HCT116 (cell line): ENCODE results near the gene AGK. TPM values are rescaled to one million over a fixed set of nuclear protein-coding genes. Genes with fewer than 3 reads are reported as not detected.

Source experiments
- ATAC-seq: fragments of 200-7000 bp; cut with Tn5 transposase; 2 replicates; pipeline ENCODE4 v1.9.1; 2020; ENCODE audit warnings: mild to moderate bottlenecking, moderate library complexity
- BruUV-seq: library from RNA; stranded (reverse); fragments of 400-500 nt; replicated peaks from 2 replicates; lab custom pipeline; 2021; lab: Mats Ljungman, UMichigan
- CTCF ChIA-PET: fragments of 300-600 bp; sonication (Branson Sonifier 250); formaldehyde crosslinking; loops from one replicate; lab custom pipeline; 2021; ENCODE audit warnings: antibody characterized with exemption; lab: Charles Lee
- POLR2A ChIA-PET: fragments of 300-600, 350-600 bp; sonication (Branson Sonifier 250); formaldehyde crosslinking; loops from one replicate; lab custom pipeline; 2021; ENCODE audit warnings: antibody characterized with exemption; lab: Charles Lee
- RAD21 ChIA-PET, 2 experiments: fragments of 300-600 bp; sonication (Branson Sonifier 250); formaldehyde crosslinking; loops; one replicate each; lab custom pipeline; 2023; ENCODE audit warnings: low total read pairs in 2 of 2; ENCODE audit not compliant: uncharacterized antibody in 2 of 2, unreplicated experiment in 2 of 2, low non-redundant PET in 1 of 2; lab: Charles Lee
- DNase-seq: peaks from one replicate; pipeline ENCODE4 v3.0.0-alpha.2; 2010; ENCODE audit warnings: low read depth, low spot score
- H2AFZ ChIP-seq: fragments of 200-600 bp; shearing (Covaris generic), sonication (generic); 2 replicates; pipeline ENCODE4 v1.6.1; 2017; ENCODE audit warnings: low read depth, mixed run types, mixed read lengths, antibody characterized with exemption, low read length; ENCODE audit not compliant: poor library complexity, severe bottlenecking
- H3K27ac ChIP-seq: 2 replicates; pipeline ENCODE4 v1.5.1; 2012; ENCODE audit warnings: low read depth, low read length
- H3K27me3 ChIP-seq: fragments of 200-600 bp; sonication (generic); 2 replicates; pipeline ENCODE4 v1.6.1; 2016; ENCODE audit warnings: mixed run types, low read length, mixed read lengths; ENCODE audit not compliant: insufficient read depth
- H3K36me3 ChIP-seq, 2 experiments: fragments of 200-500 bp in 1 of 2; fragments of 200-600 bp in 1 of 2; sonication (Bioruptor generic) in 1 of 2; sonication (generic) in 1 of 2; 2 replicates each; pipeline versions ENCODE4 v1.5.1 to v1.6.1; 2014 to 2016; ENCODE audit warnings: low read length in 2 of 2, inconsistent platforms in 1 of 2, mixed read lengths in 1 of 2, mixed run types in 1 of 2; ENCODE audit not compliant: insufficient read depth in 2 of 2, control insufficient read depth in 1 of 2
- H3K4me1 ChIP-seq, 2 experiments: fragments of 200-600 bp in 1 of 2; sonication (generic) in 1 of 2; 2 replicates each; pipeline versions ENCODE4 v1.5.1 to v1.6.1; 2012 to 2017; ENCODE audit warnings: low read length in 2 of 2, inconsistent platforms in 1 of 2, mild to moderate bottlenecking in 1 of 2, mixed read lengths in 1 of 2, mixed run types in 1 of 2, moderate library complexity in 1 of 2; ENCODE audit not compliant: insufficient read depth in 2 of 2, control insufficient read depth in 1 of 2
- H3K4me2 ChIP-seq: fragments of 200-600 bp; sonication (generic); 2 replicates; pipeline ENCODE4 v1.6.1; 2017; ENCODE audit warnings: mixed run types, low read length, mixed read lengths
- H3K4me3 ChIP-seq, 2 experiments: fragments of 200-600 bp in 1 of 2; sonication (generic) in 1 of 2; replicated peaks in 1 of 2; 2 replicates each; pipeline ENCODE4 v1.5.1; 2011 to 2016; ENCODE audit warnings: low read length in 2 of 2, control low read depth in 1 of 2, low read depth in 1 of 2, mild to moderate bottlenecking in 1 of 2, mixed read lengths in 1 of 2, mixed run types in 1 of 2
- H3K79me2 ChIP-seq: fragments of 200-600 bp; sonication (generic); 2 replicates; pipeline ENCODE4 v1.6.1; 2017; ENCODE audit warnings: mild to moderate bottlenecking, mixed run types, low read length, moderate library complexity, mixed read lengths; ENCODE audit not compliant: insufficient read depth
- H3K9ac ChIP-seq: fragments of 200-600 bp; sonication (generic); 2 replicates; pipeline ENCODE4 v1.6.1; 2016; ENCODE audit warnings: low read length, mixed read lengths
- H3K9me2 ChIP-seq: fragments of 200-600 bp; sonication (generic), shearing (Covaris generic); 2 replicates; pipeline ENCODE4 v1.6.1; 2017; ENCODE audit warnings: mixed run types, mild to moderate bottlenecking, moderate library complexity; ENCODE audit not compliant: insufficient read depth
- H3K9me3 ChIP-seq, 2 experiments: fragments of 200-500 bp in 1 of 2; fragments of 200-600 bp in 1 of 2; sonication (Bioruptor generic) in 1 of 2; sonication (generic) in 1 of 2; 2 replicates each; pipeline ENCODE4 v1.6.1; 2014 to 2017; ENCODE audit warnings: low read length in 2 of 2, mixed read lengths in 2 of 2, inconsistent platforms in 1 of 2, low read depth in 1 of 2, mild to moderate bottlenecking in 1 of 2, mixed run types in 1 of 2, moderate library complexity in 1 of 2; ENCODE audit not compliant: control insufficient read depth in 1 of 2, insufficient read depth in 1 of 2
- H4K20me1 ChIP-seq: fragments of 200-600 bp; sonication (generic), shearing (Covaris generic); 2 replicates; pipeline ENCODE4 v1.6.1; 2017; ENCODE audit warnings: mixed run types, mild to moderate bottlenecking, moderate library complexity; ENCODE audit not compliant: insufficient read depth
- CBX3 ChIP-seq: IDR thresholded peaks from 2 replicates; pipeline ENCODE4 v1.6.1; 2012; ENCODE audit warnings: low read depth
- CEBPB ChIP-seq: IDR thresholded peaks from 2 replicates; pipeline ENCODE4 v1.6.1; 2012; ENCODE audit warnings: low read depth
- ELF1 ChIP-seq: IDR thresholded peaks from 2 replicates; pipeline ENCODE4 v1.6.1; 2012; ENCODE audit warnings: low read depth, borderline replicate concordance
- EZH2 ChIP-seq: fragments of 200-600 bp; sonication (generic); IDR thresholded peaks from 2 replicates; pipeline ENCODE4 v1.6.1; 2017; ENCODE audit warnings: antibody characterized with exemption, mixed run types
- JUND ChIP-seq: IDR thresholded peaks from 2 replicates; pipeline ENCODE4 v1.6.1; 2012
- REST ChIP-seq: IDR thresholded peaks from 2 replicates; pipeline ENCODE4 v1.6.1; 2012; ENCODE audit warnings: low read depth
- SIN3A ChIP-seq: IDR thresholded peaks from 2 replicates; pipeline ENCODE4 v1.6.1; 2012; ENCODE audit warnings: low read depth
- SP1 ChIP-seq: IDR thresholded peaks from 2 replicates; pipeline ENCODE4 v1.6.1; 2012; ENCODE audit warnings: low read depth
- SRF ChIP-seq: IDR thresholded peaks from 2 replicates; pipeline ENCODE4 v1.6.1; 2012; ENCODE audit warnings: low read depth
- TCF7L2 ChIP-seq: IDR thresholded peaks from 2 replicates; pipeline ENCODE4 v1.7.0; 2011; ENCODE audit warnings: borderline replicate concordance, inconsistent platforms; ENCODE audit not compliant: insufficient read depth, insufficient read length; ENCODE audit errors: extremely low read depth
- YY1 ChIP-seq: IDR thresholded peaks from 2 replicates; pipeline ENCODE4 v1.6.1; 2011; ENCODE audit warnings: low read length, low read depth, moderate library complexity, mild to moderate bottlenecking; ENCODE audit not compliant: insufficient replicate concordance; ENCODE audit errors: extremely low read depth
- ZFX ChIP-seq: fragments of 450-650 bp; IDR thresholded peaks from 2 replicates; pipeline ENCODE4 v1.6.1; 2017
- ZNF274 ChIP-seq: fragments of 200-500 bp; sonication (Bioruptor generic); IDR thresholded peaks from 2 replicates; pipeline ENCODE4 v1.6.1; 2014; ENCODE audit warnings: mild to moderate bottlenecking, low read depth, low read length, inconsistent platforms
- intact Hi-C: fragments of 100-400 bp; cut with micrococcal nuclease; formaldehyde crosslinking; loops from 2 replicates; pipeline ENCODE4 v1.10.0; 2022
- total RNA-seq: library from RNA; stranded (reverse); gene quantifications from one replicate; pipeline ENCODE4 v1.2.1, GENCODE V29; 2021; ENCODE audit not compliant: unreplicated experiment
- TF ChIP-seq, protein P1 (sequence below): IDR thresholded peaks from 2 replicates; pipeline ENCODE4 v1.6.1; 2012
- TF ChIP-seq, protein P2 (sequence below), 3 experiments: fragments of 200-600 bp in 1 of 3; sonication (generic) in 1 of 3; IDR thresholded peaks in 2 of 3; conservative IDR thresholded peaks in 1 of 3; 2 replicates each; pipeline ENCODE4 v1.5.1; 2012 to 2017; ENCODE audit warnings: low read depth in 2 of 3, low read length in 2 of 3, antibody characterized with exemption in 1 of 3, borderline replicate concordance in 1 of 3, control low read depth in 1 of 3, mild to moderate bottlenecking in 1 of 3, mixed read lengths in 1 of 3, mixed run types in 1 of 3, moderate library complexity in 1 of 3; ENCODE audit not compliant: insufficient read depth in 1 of 3

The AGK gene
- total RNA-seq, 1 experiment from 2014 or later: 36.3 TPM

GRCh38 chr7:141541375-141541774 is 9.8 kb upstream of the AGK start:
- no TSS peak for BruUV-seq
- H3K9me3 ChIP-seq: no peaks in the 10 kb centered on the region
- no peaks in the 10 kb centered on the region for H3K79me2 ChIP-seq
- ATAC-seq: no peak; the same call in 1 of the 2 replicates
- RAD21 ChIA-PET: no interaction called here
- intact Hi-C loops: no loop called here
- H3K27me3 ChIP-seq: peaks cover 34% of the 10 kb centered on the region
- H3K4me2 ChIP-seq: no peak overlapping the region
- CTCF ChIA-PET: interaction anchor here (0.9 kb wide), 1 partner anchor 9 kb away, joined by 4 read pairs; no protein-coding TSS in a partner anchor
- H2AFZ ChIP-seq: no peak overlapping the region
- H3K4me3 ChIP-seq: no peak overlapping the region
- no peak for TF ChIP-seq EZH2
- TF ChIP-seq TCF7L2: no peak
- TF ChIP-seq SRF: no peak
- no peak for TF ChIP-seq CBX3
- no peak for TF ChIP-seq CEBPB
- TF ChIP-seq, protein P1, sequence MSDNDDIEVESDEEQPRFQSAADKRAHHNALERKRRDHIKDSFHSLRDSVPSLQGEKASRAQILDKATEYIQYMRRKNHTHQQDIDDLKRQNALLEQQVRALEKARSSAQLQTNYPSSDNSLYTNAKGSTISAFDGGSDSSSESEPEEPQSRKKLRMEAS: no peak
- TF ChIP-seq YY1: no peak
- TF ChIP-seq REST: no peak
- TF ChIP-seq SIN3A: no peak
- no peak for TF ChIP-seq SP1
- TF ChIP-seq JUND: no peak
- no peak for TF ChIP-seq ZNF274
- no peak for TF ChIP-seq ZFX
- no peak for TF ChIP-seq ELF1
- TF ChIP-seq, protein P2, sequence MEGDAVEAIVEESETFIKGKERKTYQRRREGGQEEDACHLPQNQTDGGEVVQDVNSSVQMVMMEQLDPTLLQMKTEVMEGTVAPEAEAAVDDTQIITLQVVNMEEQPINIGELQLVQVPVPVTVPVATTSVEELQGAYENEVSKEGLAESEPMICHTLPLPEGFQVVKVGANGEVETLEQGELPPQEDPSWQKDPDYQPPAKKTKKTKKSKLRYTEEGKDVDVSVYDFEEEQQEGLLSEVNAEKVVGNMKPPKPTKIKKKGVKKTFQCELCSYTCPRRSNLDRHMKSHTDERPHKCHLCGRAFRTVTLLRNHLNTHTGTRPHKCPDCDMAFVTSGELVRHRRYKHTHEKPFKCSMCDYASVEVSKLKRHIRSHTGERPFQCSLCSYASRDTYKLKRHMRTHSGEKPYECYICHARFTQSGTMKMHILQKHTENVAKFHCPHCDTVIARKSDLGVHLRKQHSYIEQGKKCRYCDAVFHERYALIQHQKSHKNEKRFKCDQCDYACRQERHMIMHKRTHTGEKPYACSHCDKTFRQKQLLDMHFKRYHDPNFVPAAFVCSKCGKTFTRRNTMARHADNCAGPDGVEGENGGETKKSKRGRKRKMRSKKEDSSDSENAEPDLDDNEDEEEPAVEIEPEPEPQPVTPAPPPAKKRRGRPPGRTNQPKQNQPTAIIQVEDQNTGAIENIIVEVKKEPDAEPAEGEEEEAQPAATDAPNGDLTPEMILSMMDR (IDR thresholded peaks at IDR 0.05 in 2 of 3, conservative IDR thresholded peaks at IDR 0.05 in 1 of 3; ENCODE audit: borderline replicate concordance in 1 of 3, insufficient read depth in 1 of 3, low read depth in 2 of 3, low read length in 2 of 3): no peak
- TF ChIP-seq, all 23 proteins: peak for 0
- H3K9ac ChIP-seq: no peak overlapping the region
- H4K20me1 ChIP-seq: no peaks in the 10 kb centered on the region
- no peak overlapping the region for H3K27ac ChIP-seq
- DNase-seq: no peak
- H3K9me2 ChIP-seq: no peaks in the 10 kb centered on the region; the same call in 1 of the 2 replicates
- no peaks in the 10 kb centered on the region for H3K4me1 ChIP-seq
- no peaks in the 10 kb centered on the region for H3K36me3 ChIP-seq
- POLR2A ChIA-PET: no interaction called here
